ENCODE data around the gene INPP5A. TPM values are rescaled to one million over a fixed set of nuclear protein-coding genes. Genes with fewer than 3 reads are reported as not detected.

Gene INPP5A
- total RNA-seq, 1 donor from 2014 or later = 45.2 TPM

DNA sequence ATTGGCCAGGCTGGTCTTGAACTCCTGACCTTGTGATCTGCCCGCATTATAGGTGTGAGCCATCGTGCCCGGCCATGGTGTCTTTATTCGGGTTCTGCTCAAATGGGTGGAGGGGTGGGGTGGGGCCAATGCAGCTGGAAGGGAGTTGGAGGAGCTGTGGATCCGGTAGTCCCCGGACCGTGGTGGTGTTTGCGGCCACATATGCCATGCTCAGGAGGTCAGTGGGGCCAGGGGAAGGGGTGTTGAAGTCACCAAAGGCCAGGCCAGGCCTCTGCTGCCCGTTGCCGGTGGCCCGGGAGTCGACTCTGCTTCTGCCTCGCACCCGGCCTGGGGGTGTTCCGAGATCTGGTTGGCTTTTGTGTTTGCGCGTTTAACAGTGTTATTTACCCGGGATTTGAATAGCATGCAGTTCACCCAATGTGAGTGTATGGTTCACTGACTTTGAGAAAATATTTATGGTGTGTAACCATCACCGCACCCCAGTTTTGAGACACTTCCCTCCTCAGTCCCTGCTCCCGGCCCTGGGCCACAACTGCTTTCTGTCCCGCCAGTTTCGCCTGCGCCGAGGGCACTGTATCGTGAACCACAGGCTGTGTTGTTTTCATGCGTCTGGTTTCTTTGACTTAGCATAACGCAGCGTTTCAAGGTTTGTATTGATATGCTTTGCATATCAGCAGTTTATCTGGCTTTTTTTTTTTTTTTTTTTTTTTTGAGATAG is 10.7 kb downstream of the INPP5A start:
- Mint-ChIP-seq H3K27me3 (ENCODE audit: unreplicated experiment) (peaks cover 10% of the 10 kb centered on the region), H3K4me1 (ENCODE audit: unreplicated experiment) (peaks cover 11% of the 10 kb centered on the region), H3K36me3 (ENCODE audit: low read depth, unreplicated experiment) (no peaks in the 10 kb centered on the region), H3K4me3 (ENCODE audit: unreplicated experiment) (no peak overlapping the region), H3K27ac (ENCODE audit: unreplicated experiment) (no peak overlapping the region), H3K9me3 (ENCODE audit: unreplicated experiment) (no peaks in the 10 kb centered on the region)
- TF ChIP-seq, protein P1, sequence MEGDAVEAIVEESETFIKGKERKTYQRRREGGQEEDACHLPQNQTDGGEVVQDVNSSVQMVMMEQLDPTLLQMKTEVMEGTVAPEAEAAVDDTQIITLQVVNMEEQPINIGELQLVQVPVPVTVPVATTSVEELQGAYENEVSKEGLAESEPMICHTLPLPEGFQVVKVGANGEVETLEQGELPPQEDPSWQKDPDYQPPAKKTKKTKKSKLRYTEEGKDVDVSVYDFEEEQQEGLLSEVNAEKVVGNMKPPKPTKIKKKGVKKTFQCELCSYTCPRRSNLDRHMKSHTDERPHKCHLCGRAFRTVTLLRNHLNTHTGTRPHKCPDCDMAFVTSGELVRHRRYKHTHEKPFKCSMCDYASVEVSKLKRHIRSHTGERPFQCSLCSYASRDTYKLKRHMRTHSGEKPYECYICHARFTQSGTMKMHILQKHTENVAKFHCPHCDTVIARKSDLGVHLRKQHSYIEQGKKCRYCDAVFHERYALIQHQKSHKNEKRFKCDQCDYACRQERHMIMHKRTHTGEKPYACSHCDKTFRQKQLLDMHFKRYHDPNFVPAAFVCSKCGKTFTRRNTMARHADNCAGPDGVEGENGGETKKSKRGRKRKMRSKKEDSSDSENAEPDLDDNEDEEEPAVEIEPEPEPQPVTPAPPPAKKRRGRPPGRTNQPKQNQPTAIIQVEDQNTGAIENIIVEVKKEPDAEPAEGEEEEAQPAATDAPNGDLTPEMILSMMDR (IDR thresholded peaks at IDR 0.05; ENCODE audit: unreplicated experiment) = no peak
- DNase-seq (ENCODE audit: low spot score) = no peak

DNA sequence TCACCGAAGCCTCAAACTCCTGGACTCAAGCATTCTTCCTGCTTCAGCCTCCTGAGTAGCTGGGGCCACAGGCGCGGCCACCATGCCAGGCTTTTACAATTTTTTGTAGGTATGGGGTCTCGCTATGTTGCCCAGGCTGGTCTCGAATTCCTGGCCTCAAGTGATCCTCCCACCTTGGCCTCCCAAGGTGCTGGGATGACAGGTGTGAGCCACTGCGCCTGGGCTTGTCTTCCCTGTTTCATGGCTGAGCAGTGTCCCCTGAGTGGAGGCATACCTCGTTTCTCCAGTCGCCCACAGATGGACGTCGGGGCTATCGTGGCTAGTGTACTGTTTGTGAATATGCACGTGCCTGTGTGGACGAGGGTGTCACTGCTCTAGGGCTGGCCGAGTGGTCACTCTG is 11.3 kb downstream of the INPP5A start:
- H3K27ac Mint-ChIP-seq (ENCODE audit: unreplicated experiment) = no peak overlapping the region
- no peak overlapping the region for H3K4me3 Mint-ChIP-seq (ENCODE audit: unreplicated experiment)
- peaks cover 11% of the 10 kb centered on the region for H3K4me1 Mint-ChIP-seq (ENCODE audit: unreplicated experiment)
- H3K9me3 Mint-ChIP-seq (ENCODE audit: unreplicated experiment) = no peaks in the 10 kb centered on the region
- DNase-seq (ENCODE audit: low spot score) = no peak
- peaks cover 10% of the 10 kb centered on the region for H3K27me3 Mint-ChIP-seq (ENCODE audit: unreplicated experiment)
- TF ChIP-seq, protein P1 (IDR thresholded peaks at IDR 0.05; ENCODE audit: unreplicated experiment) = no peak
- no peaks in the 10 kb centered on the region for H3K36me3 Mint-ChIP-seq (ENCODE audit: low read depth, unreplicated experiment)

DNA sequence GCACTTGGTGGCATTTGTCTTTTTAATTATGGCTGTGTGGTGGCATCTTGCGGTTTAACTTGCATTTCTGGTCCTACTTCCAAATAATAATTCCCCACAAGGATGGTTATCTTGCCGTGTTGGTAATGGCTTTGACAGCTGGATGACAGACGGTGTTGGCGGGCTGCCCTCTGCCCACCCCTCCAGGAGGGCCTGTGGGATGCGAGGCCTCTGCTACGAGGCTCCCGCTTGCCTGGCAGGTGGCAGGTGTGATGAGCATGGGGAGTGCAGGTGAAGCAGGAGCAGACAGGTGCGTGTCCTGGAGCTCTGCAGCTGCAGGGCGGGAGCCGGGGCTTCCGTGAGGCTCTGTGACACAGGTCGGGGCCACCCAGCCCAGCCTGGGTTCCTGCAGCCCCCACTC is 11.8 kb downstream of the INPP5A start:
- no peak for DNase-seq (ENCODE audit: low spot score)
- TF ChIP-seq, protein P1 (IDR thresholded peaks at IDR 0.05; ENCODE audit: unreplicated experiment) = no peak
- Mint-ChIP-seq H3K4me3 (ENCODE audit: unreplicated experiment) (no peak overlapping the region), H3K36me3 (ENCODE audit: low read depth, unreplicated experiment) (no peaks in the 10 kb centered on the region), H3K4me1 (ENCODE audit: unreplicated experiment) (peaks cover 9% of the 10 kb centered on the region), H3K27ac (ENCODE audit: unreplicated experiment) (no peak overlapping the region), H3K27me3 (ENCODE audit: unreplicated experiment) (peaks cover 10% of the 10 kb centered on the region), H3K9me3 (ENCODE audit: unreplicated experiment) (no peaks in the 10 kb centered on the region)

DNA sequence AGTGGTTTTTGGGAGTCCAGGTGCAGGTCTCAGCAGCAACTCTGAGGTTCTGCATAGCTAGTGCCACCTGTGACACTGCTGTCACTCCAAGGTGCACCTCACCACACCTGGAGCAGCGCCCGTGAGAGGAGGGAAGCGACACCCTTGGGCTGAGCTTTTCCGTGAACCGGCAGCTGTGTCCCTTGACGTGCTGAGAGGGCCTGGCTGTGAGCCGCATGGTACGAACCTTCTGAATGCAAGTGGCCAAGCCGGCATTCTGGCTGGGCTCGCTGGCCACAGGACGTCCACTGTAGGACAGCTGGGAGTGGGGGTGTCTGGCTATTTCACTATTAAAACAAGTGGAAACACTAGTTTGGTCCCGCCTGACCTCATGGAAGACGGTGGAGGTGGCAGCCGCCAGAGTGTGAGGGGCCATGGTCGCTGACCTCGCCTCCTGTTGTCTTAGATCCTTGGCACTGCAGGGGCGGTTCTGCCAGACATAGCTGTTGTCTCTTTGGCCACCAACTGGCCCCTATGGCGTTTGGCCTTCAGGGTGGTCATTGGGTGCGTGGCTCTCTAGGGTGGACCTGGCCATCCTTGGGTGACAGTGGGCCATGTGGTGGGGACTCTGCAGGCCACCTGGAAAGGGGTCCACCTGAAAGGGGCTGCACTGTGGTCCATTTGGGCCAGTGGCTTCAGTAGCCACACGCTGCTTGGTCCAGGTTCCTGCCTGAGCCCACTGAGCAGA is 12.9 kb downstream of the INPP5A start:
- no peak overlapping the region for H3K27ac Mint-ChIP-seq (ENCODE audit: unreplicated experiment)
- H3K27me3 Mint-ChIP-seq (ENCODE audit: unreplicated experiment) = peaks cover 5% of the 10 kb centered on the region
- no peak overlapping the region for H3K4me3 Mint-ChIP-seq (ENCODE audit: unreplicated experiment)
- no peaks in the 10 kb centered on the region for H3K36me3 Mint-ChIP-seq (ENCODE audit: low read depth, unreplicated experiment)
- TF ChIP-seq, protein P1 (IDR thresholded peaks at IDR 0.05; ENCODE audit: unreplicated experiment) = no peak
- H3K4me1 Mint-ChIP-seq (ENCODE audit: unreplicated experiment) = peaks cover 2% of the 10 kb centered on the region
- DNase-seq (ENCODE audit: low spot score) = no peak
- H3K9me3 Mint-ChIP-seq (ENCODE audit: unreplicated experiment) = no peaks in the 10 kb centered on the region

All from endothelial cell (in vitro differentiated cells).